ENCODE results near the gene SBK2.

SBK2 gene

GRCh38 chr19:55581823-55582223 is 44.9 kb upstream of the SBK2 start:
- DNase-seq (ENCODE audit: low spot score) (no peak), ATAC-seq (ENCODE audit: low read depth) (no peak)
- H3K4me1 ChIP-seq (ENCODE audit: insufficient read depth, poor library complexity, severe bottlenecking) = peaks cover 6% of the 10 kb centered on the region
- no peak overlapping the region for H3K27ac ChIP-seq (ENCODE audit: poor library complexity, severe bottlenecking)
- H3K27me3 ChIP-seq (ENCODE audit: insufficient read depth, poor library complexity, severe bottlenecking) = no peaks in the 10 kb centered on the region
- TF ChIP-seq, protein P1, sequence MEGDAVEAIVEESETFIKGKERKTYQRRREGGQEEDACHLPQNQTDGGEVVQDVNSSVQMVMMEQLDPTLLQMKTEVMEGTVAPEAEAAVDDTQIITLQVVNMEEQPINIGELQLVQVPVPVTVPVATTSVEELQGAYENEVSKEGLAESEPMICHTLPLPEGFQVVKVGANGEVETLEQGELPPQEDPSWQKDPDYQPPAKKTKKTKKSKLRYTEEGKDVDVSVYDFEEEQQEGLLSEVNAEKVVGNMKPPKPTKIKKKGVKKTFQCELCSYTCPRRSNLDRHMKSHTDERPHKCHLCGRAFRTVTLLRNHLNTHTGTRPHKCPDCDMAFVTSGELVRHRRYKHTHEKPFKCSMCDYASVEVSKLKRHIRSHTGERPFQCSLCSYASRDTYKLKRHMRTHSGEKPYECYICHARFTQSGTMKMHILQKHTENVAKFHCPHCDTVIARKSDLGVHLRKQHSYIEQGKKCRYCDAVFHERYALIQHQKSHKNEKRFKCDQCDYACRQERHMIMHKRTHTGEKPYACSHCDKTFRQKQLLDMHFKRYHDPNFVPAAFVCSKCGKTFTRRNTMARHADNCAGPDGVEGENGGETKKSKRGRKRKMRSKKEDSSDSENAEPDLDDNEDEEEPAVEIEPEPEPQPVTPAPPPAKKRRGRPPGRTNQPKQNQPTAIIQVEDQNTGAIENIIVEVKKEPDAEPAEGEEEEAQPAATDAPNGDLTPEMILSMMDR (IDR thresholded peaks at IDR 0.05; ENCODE audit: poor library complexity, severe bottlenecking) = no peak
- no peak overlapping the region for H3K4me3 ChIP-seq (ENCODE audit: severe bottlenecking)
- H3K9me3 ChIP-seq (ENCODE audit: severe bottlenecking) = no peaks in the 10 kb centered on the region
- 0 out of 2 replicates have a peak, but pooled peaks cover 6% of the 10 kb centered on the region for H3K36me3 ChIP-seq (ENCODE audit: low read depth)

DNA sequence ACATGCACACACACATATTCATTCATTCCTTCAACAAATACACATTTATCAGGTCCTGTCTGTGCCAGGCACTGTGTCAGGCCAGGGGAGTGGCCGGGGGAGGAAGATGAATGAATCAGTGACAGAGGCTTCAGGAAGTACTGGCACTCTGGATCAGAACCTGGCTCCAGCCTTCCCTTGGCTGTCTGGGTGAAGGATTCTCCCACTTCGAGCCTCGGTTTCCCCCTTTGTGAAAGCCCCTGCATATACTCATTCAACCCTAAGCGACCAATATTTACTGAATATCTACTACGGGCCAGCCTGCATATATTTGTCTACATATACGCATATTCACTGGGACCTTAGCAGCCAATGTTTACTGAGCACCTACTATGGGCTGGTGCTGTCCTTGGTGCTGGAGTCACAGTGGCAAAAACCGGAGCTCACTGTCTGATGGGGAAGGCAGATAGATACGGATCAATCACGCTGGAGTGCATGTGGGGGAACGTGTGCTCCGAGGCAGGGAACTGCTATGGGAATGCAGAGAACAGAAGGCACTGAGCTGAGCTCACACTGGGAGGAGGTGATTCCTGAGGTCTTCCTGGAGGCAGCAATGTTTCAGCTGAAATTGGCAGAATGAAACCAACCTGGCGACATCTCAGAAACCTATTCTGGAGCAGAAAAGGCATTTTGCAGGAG is 44.4 kb upstream of the SBK2 start:
- Histone ChIP-seq H3K9me3 (ENCODE audit: severe bottlenecking) (no peaks in the 10 kb centered on the region), H3K4me1 (ENCODE audit: insufficient read depth, poor library complexity, severe bottlenecking) (peaks cover 3% of the 10 kb centered on the region), H3K36me3 (ENCODE audit: low read depth) (0 out of 2 replicates have a peak, but pooled peaks cover 7% of the 10 kb centered on the region), H3K4me3 (ENCODE audit: severe bottlenecking) (peak overlapping the region; percentile 93), H3K27me3 (ENCODE audit: insufficient read depth, poor library complexity, severe bottlenecking) (no peaks in the 10 kb centered on the region), H3K27ac (ENCODE audit: poor library complexity, severe bottlenecking) (peak overlapping the region; percentile 70)
- ATAC-seq (ENCODE audit: low read depth) (no peak), DNase-seq (ENCODE audit: low spot score) (no peak)
- TF ChIP-seq, protein P1 (IDR thresholded peaks at IDR 0.05; ENCODE audit: poor library complexity, severe bottlenecking) = no peak

GRCh38 chr19:55580628-55581144 is 43.8 kb upstream of the SBK2 start, which contains the start of gene ZNF579:
Gene ZNF579, minus strand, starts transcription at chr19:55580848. Its CDS starts 1,209 bp downstream, at chr19:55579639.
- no peaks in the 10 kb centered on the region for H3K9me3 ChIP-seq (ENCODE audit: severe bottlenecking)
- TF ChIP-seq, protein P1 (IDR thresholded peaks at IDR 0.05; ENCODE audit: poor library complexity, severe bottlenecking) = no peak
- H3K4me1 ChIP-seq (ENCODE audit: insufficient read depth, poor library complexity, severe bottlenecking) = no peaks in the 10 kb centered on the region
- peak within 1 kb of the TSS; percentile 93 for H3K4me3 ChIP-seq (ENCODE audit: severe bottlenecking)
- DNase-seq (ENCODE audit: low spot score) (peak; percentile 82), ATAC-seq (ENCODE audit: low read depth) (peak; percentile 73)
- 0 out of 2 replicates have a peak, but pooled peaks cover 7% of the 10 kb centered on the region for H3K36me3 ChIP-seq (ENCODE audit: low read depth)
- peak within 1 kb of the TSS; percentile 70 for H3K27ac ChIP-seq (ENCODE audit: poor library complexity, severe bottlenecking)
- H3K27me3 ChIP-seq (ENCODE audit: insufficient read depth, poor library complexity, severe bottlenecking) = no peaks in the 10 kb centered on the region

DNA sequence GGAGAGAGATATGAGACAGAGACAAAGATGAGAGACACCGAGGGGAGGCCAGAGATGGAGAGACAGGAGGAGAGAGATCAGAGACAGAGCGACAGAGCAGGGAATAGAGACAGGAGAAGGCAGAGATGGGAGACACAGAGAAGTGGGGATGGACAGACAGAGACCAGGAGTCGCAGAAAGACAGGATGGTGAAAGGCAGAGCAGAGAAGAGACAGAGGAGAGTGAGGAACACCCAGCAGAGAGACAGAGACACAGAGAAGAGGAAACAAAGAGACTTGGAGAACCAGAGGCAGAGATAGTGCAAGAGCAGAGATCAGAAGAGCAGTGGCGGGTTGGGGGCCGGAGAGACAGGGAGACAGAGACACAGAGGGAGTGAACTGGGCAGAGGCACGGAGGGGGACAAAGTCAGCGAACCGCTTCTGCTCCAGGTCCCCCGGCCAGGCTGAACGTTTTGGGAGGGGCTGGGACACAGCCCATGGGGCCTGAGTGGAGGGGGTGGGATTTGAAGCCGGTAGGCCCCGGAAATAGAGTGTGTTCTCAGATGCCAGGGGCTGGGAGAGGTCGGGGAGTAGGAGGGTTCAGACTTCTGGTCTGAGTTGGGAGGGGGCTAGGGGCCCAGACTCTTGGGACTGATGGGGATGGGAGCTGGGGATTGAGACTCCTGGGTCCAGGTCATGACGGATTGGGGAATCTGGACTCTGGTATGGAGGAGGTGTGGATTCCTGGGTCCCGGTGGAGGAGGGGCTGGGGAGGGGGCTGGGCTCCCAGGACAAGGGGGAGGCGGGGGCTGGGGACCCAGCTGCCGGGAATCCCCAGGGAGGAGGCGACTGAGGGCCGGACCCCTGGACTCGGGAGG is 43.1 kb upstream of the SBK2 start:
- TF ChIP-seq, protein P1 (IDR thresholded peaks at IDR 0.05; ENCODE audit: poor library complexity, severe bottlenecking) = no peak

More for the DNA sequence above, 43.1 kb upstream of the SBK2 start:
- no peaks in the 10 kb centered on the region for H3K27me3 ChIP-seq (ENCODE audit: insufficient read depth, poor library complexity, severe bottlenecking)
- H3K27ac ChIP-seq (ENCODE audit: poor library complexity, severe bottlenecking) = peak overlapping the region; percentile 70
- 0 out of 2 replicates have a peak, but pooled peaks cover 7% of the 10 kb centered on the region for H3K36me3 ChIP-seq (ENCODE audit: low read depth)
- ATAC-seq (ENCODE audit: low read depth) = peak; percentile 44
- no peaks in the 10 kb centered on the region for H3K4me1 ChIP-seq (ENCODE audit: insufficient read depth, poor library complexity, severe bottlenecking)
- no peaks in the 10 kb centered on the region for H3K9me3 ChIP-seq (ENCODE audit: severe bottlenecking)
- peak overlapping the region; percentile 93 for H3K4me3 ChIP-seq (ENCODE audit: severe bottlenecking)
- no peak for DNase-seq (ENCODE audit: low spot score)

Data from RWPE2 (cell line).